Muscle of leg (tissue), 16 donors: ENCODE measurements around the gene PGA5. TPM values are rescaled to one million over a fixed set of nuclear protein-coding genes. Genes with fewer than 3 reads are reported as not detected.
"Not testable (repeated sequence)": the region's sequence is repeated elsewhere in the genome, so short reads cannot be mapped to it uniquely, and the experiment has no call there.

Experiments
- DNase-seq: peaks from one replicate; pipeline ENCODE4 v3.0.0; 2013
- H3K27ac ChIP-seq: one replicate; pipeline ENCODE4 v1.5.1; 2013; ENCODE audit warnings: mild to moderate bottlenecking, low read length, control low read depth
- H3K27me3 ChIP-seq: one replicate; pipeline ENCODE4 v1.6.1; 2013; ENCODE audit warnings: low read length; ENCODE audit not compliant: control insufficient read depth, insufficient read depth
- H3K36me3 ChIP-seq: one replicate; pipeline ENCODE4 v1.6.1; 2013; ENCODE audit warnings: low read length; ENCODE audit not compliant: control insufficient read depth, insufficient read depth
- H3K4me1 ChIP-seq: one replicate; pipeline ENCODE4 v1.6.1; 2013; ENCODE audit warnings: low read length; ENCODE audit not compliant: control insufficient read depth, insufficient read depth
- H3K4me3 ChIP-seq: one replicate; pipeline ENCODE4 v1.5.1; 2013; ENCODE audit warnings: low read length, control low read depth
- H3K9me3 ChIP-seq: replicated peaks from 2 replicates; pipeline ENCODE4 v1.6.1; 2013; ENCODE audit warnings: low read depth, low read length; ENCODE audit not compliant: control insufficient read depth
- WGBS: methylation state at CpG from one replicate; pipeline ENCODE4 v1.1.5; 2013; ENCODE audit warnings: missing lambda C conversion rate; ENCODE audit not compliant: insufficient coverage; 5-methylcytosine and 5-hydroxymethylcytosine counted together
- long read RNA-seq, 11 donors: transcript quantifications; one replicate each; lab custom pipeline, GENCODE V29; 2026
- polyA plus RNA-seq, 8 donors: library from polyadenylated mRNA; unstranded; fragments of 120-200 nt; gene quantifications; one replicate each; pipeline versions ENCODE4 v1.2.1 to v1.2.3, GENCODE V29; 2013; ENCODE audit warnings: inconsistent platforms in 1 of 8, low replicate concordance in 1 of 8; ENCODE audit not compliant: insufficient read length in 8 of 8, insufficient read depth in 1 of 8
- total RNA-seq: library from RNA; stranded (reverse); fragments of 120-200 nt; gene quantifications from one replicate; pipeline ENCODE4 v1.2.4, GENCODE V29; 2013

PGA5 gene
- total RNA-seq (0.27 TPM), polyA plus RNA-seq (1 to 10 TPM in 7 of 8 donors, not detected in 1; 1.0 to 2.1 (median 1.1) TPM)
- long read RNA-seq, donor 1: 0 reads
- long read RNA-seq, donor 2: 0 reads
- long read RNA-seq, donor 3: 0 reads
- long read RNA-seq, donor 4: 0 reads
- long read RNA-seq, donor 5: 0 reads
- long read RNA-seq, donor 6: 0 reads
- long read RNA-seq, donor 7, partial matches to known transcripts: 0 of 1 reads
- long read RNA-seq, donor 7, other reads (novel, unspliced or antisense): 0 of 1 reads
- long read RNA-seq, donor 8: 0 reads
- long read RNA-seq, donor 9: 0 reads
- long read RNA-seq, donor 10: 0 reads
- long read RNA-seq, donor 11: 0 reads

DNA sequence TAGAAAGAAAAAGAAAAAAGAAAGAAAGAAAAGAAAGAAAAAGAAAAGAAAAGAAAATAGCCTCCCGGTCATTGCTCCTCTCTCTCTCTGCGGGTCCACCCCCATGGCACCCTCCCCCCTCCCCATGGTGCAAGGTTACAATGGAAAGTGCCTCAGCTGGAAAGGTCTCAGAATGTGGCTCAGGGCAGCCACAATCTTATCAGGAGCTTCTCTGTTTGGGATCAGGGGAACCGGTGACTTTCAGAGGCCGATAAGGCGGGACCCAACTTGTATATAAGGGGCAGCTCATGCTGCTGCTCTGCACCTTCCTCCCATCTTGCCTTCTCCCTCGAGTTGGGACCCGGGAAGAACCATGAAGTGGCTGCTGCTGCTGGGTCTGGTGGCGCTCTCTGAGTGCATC, at the start of gene PGA5:
PGA5 (plus strand) TSS at position 301 of the 400 bp plus-strand sequence; CDS start at position 353, 52 bp downstream.
- DNase-seq, H3K36me3 ChIP-seq, H3K4me3 ChIP-seq, H3K27ac ChIP-seq, H3K9me3 ChIP-seq, H3K4me1 ChIP-seq, H3K27me3 ChIP-seq: not testable (repeated sequence)
- no CpG with 5 or more reads among the region's 8 CpGs for WGBS

DNA sequence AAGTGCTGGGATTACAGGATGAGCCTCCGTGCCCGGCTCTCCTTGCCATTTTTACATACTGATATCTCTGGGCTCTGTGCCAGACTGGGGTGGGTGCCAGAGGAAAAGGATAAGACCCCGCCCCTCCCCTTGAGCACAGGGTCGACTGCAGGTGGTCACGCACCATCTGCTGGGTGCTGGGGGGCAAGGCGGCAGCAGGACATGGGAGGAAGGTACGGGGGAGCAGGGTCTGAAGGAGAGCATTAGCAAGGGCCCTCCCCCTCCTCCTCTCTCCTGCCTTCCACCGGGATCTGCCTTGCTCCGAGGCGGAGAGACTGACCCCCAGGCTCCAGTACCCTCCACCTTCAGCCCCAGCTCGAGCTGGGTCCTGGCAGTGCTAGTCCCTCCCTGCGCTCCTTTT, 47.4 kb upstream of the PGA5 start:
- Histone ChIP-seq H3K4me1 (no peaks in the 10 kb centered on the region), H3K36me3 (no peaks in the 10 kb centered on the region), H3K27me3 (peaks cover 5% of the 10 kb centered on the region), H3K4me3 (no peak overlapping the region), H3K9me3 (no peaks in the 10 kb centered on the region), H3K27ac (no peak overlapping the region)
- WGBS: 21% methylated on average over 5 of the region's 12 CpGs
- no peak for DNase-seq

- Histone ChIP-seq H3K27me3 (peaks cover 6% of the 10 kb centered on the region), H3K36me3 (no peaks in the 10 kb centered on the region), H3K4me1 (no peaks in the 10 kb centered on the region), H3K9me3 (peaks cover 2% of the 10 kb centered on the region), H3K27ac (no peak overlapping the region), H3K4me3 (no peak overlapping the region)
- 46% methylated on average over 7 of the region's 12 CpGs for WGBS
- DNase-seq: no peak
Measured at GRCh38 chr11:61194169-61194671, 46.8 kb upstream of the PGA5 start.

DNA sequence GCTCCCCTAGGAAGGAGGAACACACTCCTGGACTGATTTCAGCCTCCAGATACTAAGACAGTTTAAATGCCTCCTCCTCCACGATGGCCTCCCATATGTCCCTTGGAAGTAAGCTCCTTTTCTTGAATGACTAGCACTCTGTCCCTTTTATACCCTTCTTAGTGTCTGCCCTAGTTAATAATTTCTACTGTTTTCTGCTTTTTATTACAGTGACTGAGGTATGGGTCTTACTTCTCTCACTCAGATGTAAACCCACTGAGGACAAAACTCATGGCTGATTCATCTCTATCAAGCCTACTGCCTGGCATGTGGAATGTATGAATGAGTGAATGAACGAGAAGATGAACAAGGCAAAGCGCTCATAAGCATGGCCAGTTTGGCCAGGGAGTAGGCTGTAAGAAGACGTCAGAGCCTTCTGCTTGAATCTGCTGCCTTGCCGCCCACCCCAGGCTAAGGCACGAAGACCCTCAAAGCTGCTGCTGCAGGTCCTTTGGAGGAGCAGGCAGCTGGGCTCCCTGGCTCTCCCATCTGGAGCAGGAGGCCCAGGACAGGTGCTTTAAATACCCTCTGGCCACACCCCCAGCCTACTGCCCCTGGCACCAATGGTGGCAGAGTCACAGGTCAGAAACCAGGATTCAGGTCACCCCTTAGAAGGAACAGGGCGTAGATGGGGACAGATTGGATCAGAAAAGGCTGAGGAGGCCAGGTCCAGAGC, 45.8 kb upstream of the PGA5 start:
- Histone ChIP-seq H3K27me3 (peaks cover 7% of the 10 kb centered on the region), H3K9me3 (peaks cover 2% of the 10 kb centered on the region), H3K4me1 (no peaks in the 10 kb centered on the region), H3K4me3 (no peak overlapping the region), H3K36me3 (no peaks in the 10 kb centered on the region), H3K27ac (no peak overlapping the region)
- 74% methylated on average over 6 of the region's 7 CpGs for WGBS
- DNase-seq: no peak

DNA sequence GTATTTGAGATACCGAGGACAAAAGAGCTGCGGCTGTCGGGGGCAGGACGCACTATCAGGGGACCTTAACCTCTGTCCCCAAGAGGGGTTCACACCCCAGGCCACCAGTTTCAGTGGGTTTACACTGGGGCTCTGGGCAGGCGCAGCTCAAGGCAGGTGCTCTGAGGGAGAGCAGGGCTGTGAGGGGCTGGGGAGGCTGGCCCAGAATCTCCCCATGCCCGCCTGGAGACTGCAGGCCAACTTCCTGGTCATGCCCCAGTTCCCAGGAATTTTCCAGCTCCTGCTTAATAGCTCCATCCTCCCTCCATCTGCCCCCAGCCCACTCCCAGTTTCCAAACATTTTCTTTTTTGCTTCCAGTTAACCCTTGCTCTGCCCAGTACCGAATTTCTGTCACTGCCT, 45.3 kb upstream of the PGA5 start:
- DNase-seq: no peak
- Histone ChIP-seq H3K4me3 (no peak overlapping the region), H3K4me1 (no peaks in the 10 kb centered on the region), H3K36me3 (no peaks in the 10 kb centered on the region), H3K9me3 (peaks cover 2% of the 10 kb centered on the region), H3K27ac (no peak overlapping the region), H3K27me3 (peaks cover 7% of the 10 kb centered on the region)
- 71% methylated on average over 1 of the region's 7 CpGs for WGBS

DNA sequence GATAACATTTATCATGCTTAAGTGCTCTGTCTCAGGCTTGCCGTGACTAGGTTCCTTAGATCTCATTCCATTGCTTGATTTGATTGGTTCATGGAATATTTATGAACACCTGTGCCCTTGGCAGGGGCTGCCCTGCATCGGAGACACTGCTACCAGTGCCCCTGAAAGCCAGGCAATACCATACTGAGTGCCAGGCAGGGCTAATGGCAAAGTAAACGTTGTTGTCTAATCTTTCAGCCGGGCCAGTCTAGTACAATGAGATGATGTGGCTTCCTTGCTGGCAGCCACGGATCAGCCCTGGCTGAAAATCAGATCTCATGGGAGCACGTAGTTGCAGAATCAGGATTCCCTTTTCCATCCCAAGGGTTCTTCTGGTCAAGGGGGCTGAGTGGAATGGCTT, 42.6 kb upstream of the PGA5 start:
- Histone ChIP-seq H3K4me3 (no peak overlapping the region), H3K27me3 (peaks cover 7% of the 10 kb centered on the region)
- 74% methylated on average over 5 of the region's 6 CpGs for WGBS

DNA sequence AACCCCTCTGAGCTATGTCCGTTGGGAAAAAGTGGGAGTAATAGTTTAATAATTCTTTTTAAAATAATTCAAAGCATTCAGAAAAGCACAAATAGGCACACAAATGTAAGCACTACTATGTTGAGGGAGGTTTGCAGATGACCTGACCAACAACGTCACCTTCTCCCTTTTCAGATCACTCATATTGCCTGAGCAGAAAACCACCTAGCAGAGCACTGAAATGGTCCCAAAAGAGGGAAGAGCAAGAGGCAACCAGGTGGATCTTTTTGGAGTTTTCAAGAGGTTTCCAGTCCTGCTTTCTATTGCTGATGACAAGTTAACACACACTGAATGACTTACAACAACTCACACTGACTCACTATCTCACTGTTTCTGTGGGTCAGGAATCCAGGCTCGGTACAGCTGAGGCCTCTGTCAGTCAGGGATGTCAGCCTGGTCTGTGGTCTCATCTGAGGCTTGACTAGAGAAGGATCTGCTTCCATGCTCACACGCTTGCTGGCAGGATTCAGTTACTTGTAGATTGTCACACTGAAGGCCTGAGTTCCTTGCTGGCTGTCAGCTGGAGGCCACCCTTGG, 41.9 kb upstream of the PGA5 start:
- Histone ChIP-seq H3K27ac (no peak overlapping the region), H3K9me3 (peaks cover 2% of the 10 kb centered on the region), H3K36me3 (no peaks in the 10 kb centered on the region), H3K27me3 (peaks cover 4% of the 10 kb centered on the region), H3K4me1 (no peaks in the 10 kb centered on the region), H3K4me3 (no peak overlapping the region)
- DNase-seq: no peak
- 79% methylated on average over 2 of the region's 4 CpGs for WGBS

More for the DNA sequence above, 42.6 kb upstream of the PGA5 start:
- no peak for DNase-seq
- Histone ChIP-seq H3K9me3 (peaks cover 2% of the 10 kb centered on the region), H3K27ac (no peak overlapping the region), H3K4me1 (no peaks in the 10 kb centered on the region), H3K36me3 (no peaks in the 10 kb centered on the region)

GRCh38 chr11:61201476-61201875, 39.5 kb upstream of the PGA5 start:
- Histone ChIP-seq H3K27ac (no peak overlapping the region), H3K4me1 (no peaks in the 10 kb centered on the region), H3K27me3 (peaks cover 2% of the 10 kb centered on the region), H3K9me3 (peaks cover 2% of the 10 kb centered on the region), H3K36me3 (no peaks in the 10 kb centered on the region), H3K4me3 (no peak overlapping the region)
- 72% methylated on average over 13 of the region's 14 CpGs for WGBS
- no peak for DNase-seq

DNA sequence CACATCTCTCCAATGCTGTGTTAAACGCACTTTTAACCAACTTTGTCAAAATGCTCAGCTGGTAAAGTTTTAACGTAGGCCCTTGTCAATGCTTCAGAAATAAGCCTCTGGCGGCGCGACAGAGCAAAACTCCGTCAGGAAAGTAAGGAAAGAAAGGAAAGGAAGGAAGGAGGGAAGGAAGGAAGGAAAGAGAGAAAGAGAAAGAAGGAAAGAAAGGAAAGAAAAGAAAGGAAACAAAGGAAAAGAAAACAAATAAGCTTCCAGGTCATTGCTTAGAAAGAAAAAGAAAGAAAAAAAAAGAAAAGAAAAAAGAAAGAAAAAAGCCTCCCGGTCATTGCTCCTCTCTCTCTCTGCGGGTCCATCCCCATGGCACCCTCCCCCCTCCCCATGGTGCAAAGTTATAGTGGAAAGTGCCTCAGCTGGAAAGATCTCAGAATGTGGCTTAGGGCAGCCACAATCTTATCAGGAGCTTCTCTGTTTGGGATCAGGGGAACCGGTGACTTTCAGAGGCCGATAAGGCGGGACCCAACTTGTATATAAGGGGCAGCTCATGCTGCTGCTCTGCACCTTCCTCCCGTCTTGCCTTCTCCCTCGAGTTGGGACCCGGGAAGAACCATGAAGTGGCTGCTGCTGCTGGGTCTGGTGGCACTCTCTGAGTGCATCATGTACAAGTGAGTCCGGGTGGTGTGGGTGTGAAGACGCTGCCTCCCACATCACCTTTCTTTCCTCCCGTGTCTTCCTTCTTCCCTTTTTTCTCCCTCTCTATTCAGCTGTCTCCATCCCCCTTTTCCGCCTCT, 37.8 kb upstream of the PGA5 start, which contains the start of gene PGA3:
PGA3 (plus strand) TSS at position 566 of the 797 bp plus-strand sequence; CDS start at position 616, 50 bp downstream.
- not testable (repeated sequence) for H3K36me3 ChIP-seq, H3K4me1 ChIP-seq, H3K4me3 ChIP-seq, H3K9me3 ChIP-seq, DNase-seq, H3K27me3 ChIP-seq, H3K27ac ChIP-seq
- 75% methylated on average over 5 of the region's 18 CpGs for WGBS
